NCI-H82 treated with DMSO at 0.1 percent for 48 hours (cell line): ENCODE measurements around the gene DAGLA.

Experiments used
- DNase-seq: peaks from one replicate; lab custom pipeline; 2025; ENCODE audit not compliant: unreplicated experiment; lab: John Stamatoyannopoulos, UW

Gene DAGLA

GRCh38 chr11:61688365-61689163, 8.4 kb downstream of the DAGLA start:
- DNase-seq = no peak

GRCh38 chr11:61689164-61689496, 8.9 kb downstream of the DAGLA start:
- no peak for DNase-seq

- DNase-seq = no peak
Observed at GRCh38 chr11:61690706-61691379, 10.7 kb downstream of the DAGLA start.

GRCh38 chr11:61691380-61692156, 11.4 kb downstream of the DAGLA start:
- DNase-seq = no peak

GRCh38 chr11:61693922-61694601, 13.9 kb downstream of the DAGLA start:
- no peak for DNase-seq

- DNase-seq = no peak
Observed at GRCh38 chr11:61694602-61694939, 14.4 kb downstream of the DAGLA start.

GRCh38 chr11:61694946-61695706, 14.9 kb downstream of the DAGLA start:
- no peak for DNase-seq

GRCh38 chr11:61695917-61696316, 15.7 kb downstream of the DAGLA start:
- no peak for DNase-seq

- DNase-seq = no peak
Observed at GRCh38 chr11:61696602-61697001, 16.4 kb downstream of the DAGLA start.

GRCh38 chr11:61697078-61697502, 16.9 kb downstream of the DAGLA start:
- DNase-seq = no peak

- DNase-seq = no peak
Observed at GRCh38 chr11:61697764-61698163, 17.6 kb downstream of the DAGLA start.

GRCh38 chr11:61698173-61698948, 18.2 kb downstream of the DAGLA start:
- no peak for DNase-seq

GRCh38 chr11:61699737-61700160, 19.6 kb downstream of the DAGLA start:
- no peak for DNase-seq

- no peak for DNase-seq
Observed at GRCh38 chr11:61700212-61700611, 20.0 kb downstream of the DAGLA start.

GRCh38 chr11:61700720-61701119, 20.5 kb downstream of the DAGLA start:
- DNase-seq = no peak

- DNase-seq = no peak
Observed at GRCh38 chr11:61701242-61701886, 21.2 kb downstream of the DAGLA start.

- DNase-seq = no peak
Observed at GRCh38 chr11:61702701-61703312, 22.6 kb downstream of the DAGLA start.

- no peak for DNase-seq
Observed at GRCh38 chr11:61704838-61705237, 24.6 kb downstream of the DAGLA start.
